ENCODE measurements around the gene CDHR2.

CDHR2 gene

GRCh38 chr5:176548967-176549444 lies at the start of gene CDHR2:
CDHR2 (plus strand) TSS chr5:176549342; CDS start chr5:176565353, 16,011 bp downstream.
- DNase-seq: no peak

- no peak for DNase-seq
Measured at GRCh38 chr5:176500511-176500910, 48.6 kb upstream of the CDHR2 start.

- no peak for DNase-seq
Measured at GRCh38 chr5:176501333-176501732, 47.8 kb upstream of the CDHR2 start.

GRCh38 chr5:176503496-176503895 lies 45.6 kb upstream of the CDHR2 start:
- no peak for DNase-seq

GRCh38 chr5:176507911-176508310 lies 41.2 kb upstream of the CDHR2 start:
- no peak for DNase-seq

- no peak for DNase-seq
Measured at GRCh38 chr5:176508603-176509002, 40.5 kb upstream of the CDHR2 start.

- no peak for DNase-seq
Measured at GRCh38 chr5:176513788-176514187, 35.4 kb upstream of the CDHR2 start.

GRCh38 chr5:176514244-176514950 lies 34.7 kb upstream of the CDHR2 start:
- peak; percentile 28 to 31 for DNase-seq

- no peak for DNase-seq
Measured at GRCh38 chr5:176515396-176515795, 33.7 kb upstream of the CDHR2 start.

- DNase-seq: no peak
Measured at GRCh38 chr5:176517053-176517661, 32.0 kb upstream of the CDHR2 start.

GRCh38 chr5:176519810-176520720 lies 29.1 kb upstream of the CDHR2 start:
- DNase-seq: no peak

- DNase-seq: no peak
Measured at GRCh38 chr5:176521286-176521685, 27.9 kb upstream of the CDHR2 start.

GRCh38 chr5:176521699-176522263 lies 27.4 kb upstream of the CDHR2 start:
- DNase-seq: no peak

- DNase-seq: no peak
Measured at GRCh38 chr5:176524138-176524537, 25.0 kb upstream of the CDHR2 start.

- no peak for DNase-seq
Measured at GRCh38 chr5:176524987-176525386, 24.2 kb upstream of the CDHR2 start.

GRCh38 chr5:176525677-176526076 lies 23.5 kb upstream of the CDHR2 start:
- DNase-seq: no peak

- no peak for DNase-seq
Measured at GRCh38 chr5:176526462-176526861, 22.7 kb upstream of the CDHR2 start.

GRCh38 chr5:176527246-176528222 lies 21.6 kb upstream of the CDHR2 start:
- DNase-seq: no peak

- DNase-seq: no peak
Measured at GRCh38 chr5:176528301-176528700, 20.8 kb upstream of the CDHR2 start.

- DNase-seq: no peak
Measured at GRCh38 chr5:176528761-176529115, 20.4 kb upstream of the CDHR2 start.

- DNase-seq: no peak
Measured at GRCh38 chr5:176529116-176529740, 19.9 kb upstream of the CDHR2 start.

All from Kasumi-1 (cell line).